HG03108 (cell line): ENCODE measurements around the gene KY.

Experiments used
- ATAC-seq: cut with Tn5 transposase; IDR thresholded peaks from one replicate; pipeline ENCODE4 v1.9.1; 2021; ENCODE audit warnings: moderate library complexity; ENCODE audit not compliant: unreplicated experiment

KY gene

DNA sequence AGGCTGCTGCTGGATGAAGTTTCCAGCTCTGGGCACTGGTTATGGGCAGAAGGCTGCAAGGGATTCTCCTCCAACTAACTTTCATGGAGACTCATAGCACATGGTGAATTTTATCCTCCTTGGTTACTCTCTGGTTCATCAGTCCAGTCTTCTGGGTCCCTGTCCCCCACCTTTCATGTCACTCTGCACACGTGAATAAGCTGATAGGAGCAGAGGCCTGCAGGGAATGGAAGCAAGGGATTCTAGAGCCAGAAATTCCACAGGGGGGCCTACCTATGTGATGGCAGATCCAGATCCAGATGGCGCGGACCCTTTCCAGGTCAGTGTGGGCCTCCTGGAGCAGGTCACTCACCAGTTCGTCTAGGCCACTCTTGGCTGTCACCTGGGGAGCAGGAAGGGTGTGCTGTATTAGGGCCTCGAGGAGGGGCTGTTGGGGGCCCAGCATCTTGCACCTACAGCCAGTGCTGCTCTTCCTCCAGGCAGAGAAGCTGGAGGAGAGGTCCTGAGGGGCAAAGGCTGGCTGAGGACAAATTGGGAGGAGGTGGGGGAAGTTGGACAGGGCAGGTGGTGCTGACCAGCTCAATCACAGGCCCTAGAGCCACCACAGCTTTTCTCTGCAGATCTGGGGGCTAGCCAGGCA, 30.2 kb downstream of the KY start:
- ATAC-seq: no peak

DNA sequence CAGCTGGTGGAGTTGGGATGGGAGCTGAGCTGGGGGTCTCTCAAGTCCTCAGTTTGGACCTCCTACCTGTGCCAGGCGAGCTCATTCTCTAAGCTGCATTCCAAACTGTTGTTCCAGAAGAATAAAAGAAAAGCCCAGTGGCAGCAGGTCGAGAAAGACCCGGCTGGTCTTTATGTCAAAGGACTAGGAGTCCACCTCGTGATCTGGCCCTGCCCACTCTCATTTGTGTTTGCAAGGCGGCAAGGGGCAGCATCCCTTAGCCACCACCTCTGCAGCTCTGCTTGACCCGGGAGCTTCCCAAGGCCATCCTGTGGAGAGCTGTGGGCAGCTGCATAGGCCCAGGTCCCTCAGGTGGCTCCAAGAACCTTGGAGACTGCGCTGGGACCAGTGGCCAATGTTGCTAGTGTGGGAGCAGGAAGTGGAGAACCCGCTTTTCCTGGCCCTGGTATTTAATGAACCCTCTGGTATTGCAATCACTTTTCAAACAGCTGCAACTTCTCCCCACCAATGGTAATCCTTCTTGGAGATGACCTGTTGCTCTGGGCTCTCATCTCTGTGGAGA, 30.9 kb downstream of the KY start:
- no peak for ATAC-seq

DNA sequence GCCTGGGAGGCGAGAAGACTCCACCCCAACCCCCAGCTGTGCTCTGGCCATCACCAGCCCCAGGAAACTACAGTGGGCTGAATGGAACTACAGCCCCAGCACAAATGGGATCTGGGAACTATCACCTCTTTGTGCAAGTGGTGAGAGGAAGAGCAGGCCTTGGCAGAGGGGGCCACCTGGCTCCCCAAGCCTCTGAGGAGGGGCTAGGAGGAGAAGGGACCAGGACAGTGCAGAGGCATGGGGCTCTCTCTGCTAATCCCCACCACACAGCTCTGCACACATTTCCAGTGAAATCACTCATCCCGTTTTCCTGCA, 31.6 kb downstream of the KY start:
- ATAC-seq: no peak

DNA sequence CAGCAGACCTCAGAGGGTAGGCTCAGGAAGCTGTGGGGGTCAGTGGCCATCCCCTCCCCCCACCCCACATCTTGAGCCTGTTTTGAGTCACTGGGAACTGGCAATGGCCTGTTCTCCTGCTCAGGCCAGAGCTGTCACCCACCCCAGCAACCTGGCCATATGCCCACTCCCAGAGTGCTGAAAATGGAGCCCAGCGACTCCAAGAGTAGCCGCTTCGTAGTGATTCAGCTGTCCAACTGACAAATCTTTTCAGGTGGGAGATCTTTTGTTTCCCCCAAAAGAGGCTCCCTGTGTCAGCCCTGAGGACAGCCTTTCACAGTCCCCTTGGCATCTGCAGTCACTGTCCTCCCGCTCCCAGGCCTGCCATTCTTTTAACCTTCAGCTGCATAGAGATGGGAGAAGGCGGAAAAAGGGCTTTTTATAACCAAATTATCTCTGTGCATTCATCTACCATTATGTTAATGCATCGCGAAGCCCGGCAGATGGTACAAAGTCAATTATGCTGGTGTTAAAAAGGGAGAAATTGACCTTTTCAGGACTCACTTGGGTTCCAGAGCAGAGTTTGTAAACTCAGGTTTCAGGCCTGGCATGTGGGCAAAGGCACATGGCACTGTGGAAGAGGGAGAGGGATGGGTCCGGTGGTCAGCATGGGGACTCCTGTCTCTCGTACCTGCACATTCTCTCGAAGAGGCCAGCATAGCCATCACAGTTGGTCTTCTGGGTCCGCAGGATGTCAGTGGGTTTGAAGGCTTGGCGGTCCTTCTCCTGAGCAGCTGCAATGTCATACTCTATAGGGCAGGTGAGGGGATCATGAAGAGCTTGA, 32.1 kb downstream of the KY start:
- no peak for ATAC-seq

DNA sequence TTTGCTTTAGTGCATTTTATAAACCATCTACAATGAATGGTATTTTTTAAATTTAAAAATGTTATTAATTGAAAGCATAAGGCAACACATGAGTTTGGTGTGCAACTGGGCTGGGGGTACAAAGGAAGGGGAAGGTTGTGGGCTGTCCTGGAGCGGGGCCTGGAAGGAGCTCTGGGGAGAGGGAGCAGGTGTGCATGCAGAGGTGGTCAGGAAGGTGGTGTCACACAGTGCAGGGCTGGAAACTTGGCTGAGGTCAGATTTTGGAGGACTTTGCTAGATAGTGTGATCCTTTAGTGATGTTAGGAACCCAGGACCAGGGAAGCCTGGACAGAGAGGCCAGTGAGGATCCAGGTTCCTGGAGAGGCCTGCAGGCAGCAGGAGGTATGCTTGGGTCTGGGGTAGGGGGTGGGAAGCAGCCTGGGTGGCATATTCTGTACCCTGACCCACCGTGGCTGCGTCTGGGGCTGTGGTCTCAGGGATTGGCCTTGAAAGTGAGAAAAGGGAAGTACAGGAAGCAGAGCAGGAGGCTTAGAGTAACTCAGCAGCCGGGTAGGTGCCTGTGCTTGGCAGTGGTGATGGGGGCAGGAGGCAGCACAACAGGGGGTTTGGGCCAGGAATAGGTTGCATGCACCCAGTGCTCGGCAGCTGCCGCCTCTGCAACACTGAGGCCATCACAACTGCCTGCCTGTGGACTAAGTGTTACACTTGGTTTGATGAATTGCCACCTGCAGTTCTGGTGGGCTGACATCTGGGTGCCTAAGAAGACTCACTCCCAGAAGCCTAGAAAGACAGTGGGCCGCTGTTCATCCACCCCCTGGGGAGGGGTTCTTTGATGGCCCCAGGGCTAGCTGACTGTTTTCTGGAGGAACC, 33.0 kb downstream of the KY start:
- no peak for ATAC-seq

DNA sequence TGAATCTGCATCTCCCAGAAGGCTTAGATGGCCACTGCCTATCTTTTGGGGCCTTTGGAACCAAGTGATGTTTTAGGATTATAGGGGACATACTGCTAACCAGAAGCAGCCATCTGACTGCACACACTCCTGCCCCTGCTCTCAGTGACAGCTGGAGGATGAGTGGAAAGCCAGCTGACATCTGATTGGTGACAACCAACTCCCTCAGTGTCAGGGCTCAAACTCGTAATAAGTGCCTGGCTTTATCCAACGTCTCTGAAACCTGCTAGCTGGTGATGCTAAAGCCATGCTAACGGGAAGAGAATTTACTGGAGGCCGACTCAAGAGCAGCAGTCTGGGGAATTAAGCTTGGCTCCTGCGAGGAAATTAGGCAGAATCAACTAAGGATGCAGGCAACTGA, 35.1 kb downstream of the KY start:
- ATAC-seq: no peak

DNA sequence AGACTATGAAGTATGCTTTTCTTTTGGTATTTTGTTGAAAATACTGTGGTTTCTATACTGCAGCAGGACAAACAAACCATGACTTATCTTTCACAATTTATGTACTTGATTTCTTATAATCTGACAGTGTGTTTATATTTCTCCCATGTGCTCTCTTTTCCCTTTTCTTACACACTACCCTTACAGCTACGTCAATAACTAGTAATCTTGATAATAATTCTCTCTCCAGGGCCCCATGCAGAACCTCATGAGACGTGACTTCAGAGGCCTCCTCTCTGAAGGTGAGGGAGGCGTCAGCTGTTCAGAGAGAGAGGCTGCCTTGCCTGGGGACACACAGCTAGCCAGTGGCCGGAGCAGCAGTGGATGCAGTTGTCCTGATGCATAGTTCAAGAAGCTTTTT, 35.9 kb downstream of the KY start:
- no peak for ATAC-seq

GRCh38 chr3:134613006-134613520, 37.8 kb downstream of the KY start:
- ATAC-seq: no peak

DNA sequence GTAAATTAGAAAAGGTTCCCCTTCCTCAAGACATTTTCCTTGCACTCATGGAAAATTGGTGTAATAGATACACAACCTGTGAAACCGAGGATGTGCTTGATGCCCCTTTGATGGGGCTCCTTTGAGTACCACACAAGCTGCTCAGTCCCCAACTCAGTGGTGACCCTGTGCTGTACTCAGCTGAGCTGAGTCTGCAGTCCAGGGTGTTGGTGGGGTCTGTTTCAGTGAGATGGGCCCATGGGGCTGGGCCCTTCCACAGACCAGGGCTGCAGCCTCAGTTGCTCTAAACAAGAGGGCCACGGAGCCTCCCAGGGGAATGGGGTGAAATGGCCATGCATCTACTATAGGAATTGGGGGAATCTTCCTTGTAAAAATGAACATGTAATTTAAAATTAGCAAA, 39.3 kb downstream of the KY start:
- no peak for ATAC-seq

- ATAC-seq: no peak
Observed at GRCh38 chr3:134610432-134611385, 40.1 kb downstream of the KY start.

DNA sequence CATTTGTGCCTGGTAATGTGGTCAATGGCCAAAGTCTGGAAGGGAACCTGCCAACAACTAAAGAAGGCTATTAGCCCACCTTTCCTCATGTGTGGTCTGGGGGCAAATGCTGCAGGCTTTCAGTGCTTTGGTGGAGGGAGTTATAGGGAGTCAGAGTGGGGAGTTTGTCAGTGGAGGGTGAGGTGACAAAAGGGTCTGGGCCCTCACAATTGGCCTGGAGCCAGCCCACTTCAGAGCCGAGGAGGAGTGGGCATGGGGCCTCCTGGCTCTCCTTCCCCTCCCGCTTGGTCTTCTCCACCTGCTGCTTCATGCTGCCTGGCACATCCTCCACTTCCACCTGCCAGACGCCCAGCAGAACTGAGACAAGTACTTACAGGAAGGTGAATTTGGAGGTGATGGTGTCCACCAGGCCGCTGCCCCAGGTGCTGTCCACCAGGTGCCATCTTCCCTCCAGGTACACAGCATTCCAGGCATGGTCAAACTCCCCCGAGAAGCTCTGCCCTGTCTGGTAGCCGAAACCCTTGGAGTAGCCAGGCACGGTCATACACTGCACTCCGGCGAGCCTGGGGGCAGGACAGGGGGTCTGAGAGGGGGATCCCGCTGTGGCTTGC, 40.9 kb downstream of the KY start:
- ATAC-seq: no peak

GRCh38 chr3:134608771-134609435, 41.9 kb downstream of the KY start:
- ATAC-seq: no peak

DNA sequence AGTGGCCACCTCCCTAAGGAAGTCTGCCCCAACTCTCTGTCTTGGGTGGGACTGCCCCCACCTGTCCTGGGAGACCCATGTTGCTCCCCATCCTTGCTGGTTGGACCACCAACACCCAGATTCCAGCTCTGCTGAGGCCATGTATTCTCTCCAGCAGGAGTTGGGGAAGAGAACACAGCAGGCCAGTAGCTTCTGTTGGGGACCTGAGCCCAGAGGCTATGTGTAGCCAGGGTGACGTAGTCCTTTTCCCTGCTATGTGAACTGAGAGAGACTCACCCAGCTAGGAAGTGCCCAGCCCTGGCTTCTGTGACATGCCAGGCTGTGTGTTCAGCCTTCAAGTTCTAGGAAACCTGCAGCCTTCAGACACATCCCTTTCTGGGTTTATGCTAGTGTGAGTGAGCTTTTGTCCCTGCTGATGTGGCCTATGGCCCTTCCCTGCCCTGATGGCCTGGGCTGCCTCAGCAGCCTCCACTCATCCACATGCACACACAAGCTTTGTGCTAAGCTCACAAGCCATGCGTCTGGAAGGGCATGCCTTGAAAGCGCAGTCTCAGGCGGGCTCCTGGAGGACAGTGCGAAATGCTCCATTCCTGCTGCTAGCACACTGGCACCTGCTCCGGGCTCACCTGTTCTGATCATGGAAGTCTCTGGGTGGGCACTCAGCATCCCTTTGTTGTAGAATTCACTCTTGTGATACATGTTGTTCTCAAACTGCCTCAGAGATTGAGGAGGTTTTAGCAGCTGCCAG, 42.6 kb downstream of the KY start:
- no peak for ATAC-seq

DNA sequence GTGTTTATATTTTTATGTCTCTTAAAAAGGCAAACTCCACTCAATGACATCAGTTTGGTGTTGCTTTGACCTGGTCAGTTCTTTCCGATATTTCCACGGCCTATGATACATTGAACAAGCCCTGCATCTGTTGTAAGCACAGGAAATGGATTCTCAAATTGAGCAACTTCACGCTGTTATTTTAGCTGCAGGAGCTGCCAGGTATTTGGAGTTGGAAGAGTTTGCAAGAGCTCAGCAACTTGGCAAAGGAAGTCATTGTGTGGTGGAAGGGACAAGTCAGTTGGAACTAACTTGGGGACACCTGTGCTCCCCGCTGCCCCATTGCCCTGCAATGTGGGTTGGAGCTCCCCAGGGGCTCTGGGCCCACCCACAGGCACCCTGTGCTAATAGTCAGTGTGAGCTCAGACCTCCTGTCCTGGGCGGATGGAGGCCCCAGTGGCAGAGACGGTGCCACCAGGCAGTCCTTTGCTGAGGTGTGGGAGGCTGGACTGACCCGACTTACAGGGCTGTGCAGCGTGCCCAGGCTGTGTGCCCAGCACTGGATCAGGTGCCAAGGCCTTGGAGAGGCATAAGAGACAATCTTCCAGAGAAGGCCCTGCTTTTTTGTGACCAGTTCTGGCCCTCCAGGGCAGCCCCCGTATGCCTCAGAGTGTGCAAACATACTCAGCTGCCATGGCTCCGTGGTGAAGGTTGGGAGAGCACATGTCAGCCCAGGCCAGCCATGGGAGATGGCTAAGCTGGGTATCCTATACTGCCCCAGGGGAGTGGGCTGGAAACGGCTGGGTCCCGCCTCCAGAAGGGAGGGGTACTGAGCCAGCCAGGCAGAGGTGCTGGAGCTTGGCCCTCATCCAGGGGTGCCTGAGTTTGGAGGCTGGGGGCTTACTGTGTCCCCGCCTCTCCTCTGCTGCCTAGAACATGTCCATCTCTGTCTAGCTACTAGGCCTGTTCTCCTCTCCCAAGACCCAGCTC, 43.5 kb downstream of the KY start:
- ATAC-seq: no peak

DNA sequence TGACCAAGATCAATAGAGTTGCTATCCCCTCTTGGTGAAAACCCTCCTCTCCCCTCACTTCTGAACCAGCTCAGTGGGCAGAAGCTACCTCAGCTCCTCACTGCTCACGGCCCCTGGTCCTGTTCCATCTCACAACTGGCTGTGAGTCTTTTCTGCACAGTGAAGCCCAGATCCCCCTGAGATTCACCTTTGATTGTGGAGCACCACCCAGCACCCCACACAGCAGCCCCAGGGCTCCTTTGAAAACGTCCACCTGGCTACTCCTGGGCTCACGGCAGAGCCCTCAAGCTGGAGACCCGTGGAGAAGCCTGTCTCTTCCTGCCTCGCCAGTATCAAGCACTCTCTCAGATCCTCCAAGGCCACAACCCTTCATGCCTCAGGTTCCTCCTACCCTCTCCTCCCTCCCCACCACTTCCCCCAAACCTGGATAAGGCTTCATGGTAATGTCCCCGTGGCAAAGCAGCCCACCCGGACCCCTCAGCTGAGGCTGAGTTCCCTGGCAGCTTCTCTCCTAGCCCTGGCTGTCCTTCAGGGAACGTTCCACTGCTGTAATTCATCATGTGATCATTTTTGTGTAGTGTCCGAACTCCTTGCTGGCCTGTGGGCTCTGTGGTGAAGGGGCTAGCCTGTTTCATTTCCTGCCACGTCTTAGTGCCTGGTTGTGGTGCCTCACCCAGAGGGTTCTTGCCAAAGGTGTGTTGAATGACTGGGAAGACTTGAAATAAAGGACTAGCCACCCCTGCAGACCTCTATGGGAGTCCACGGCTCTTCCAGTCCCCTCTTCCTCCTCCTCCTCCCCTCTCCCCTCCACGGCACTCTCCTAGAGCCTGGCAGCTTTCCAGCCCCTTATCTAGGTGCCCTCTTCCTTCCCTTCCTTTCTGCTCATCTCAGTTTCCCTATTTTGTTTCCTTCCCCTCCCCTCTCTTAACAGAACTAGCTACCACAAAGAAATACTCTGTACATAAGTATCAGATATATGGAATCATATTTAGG, 44.5 kb downstream of the KY start:
- ATAC-seq: no peak

GRCh38 chr3:134605556-134605955, 45.3 kb downstream of the KY start:
- ATAC-seq: no peak
